ENCODE data around the gene ARHGAP22.

DNA sequence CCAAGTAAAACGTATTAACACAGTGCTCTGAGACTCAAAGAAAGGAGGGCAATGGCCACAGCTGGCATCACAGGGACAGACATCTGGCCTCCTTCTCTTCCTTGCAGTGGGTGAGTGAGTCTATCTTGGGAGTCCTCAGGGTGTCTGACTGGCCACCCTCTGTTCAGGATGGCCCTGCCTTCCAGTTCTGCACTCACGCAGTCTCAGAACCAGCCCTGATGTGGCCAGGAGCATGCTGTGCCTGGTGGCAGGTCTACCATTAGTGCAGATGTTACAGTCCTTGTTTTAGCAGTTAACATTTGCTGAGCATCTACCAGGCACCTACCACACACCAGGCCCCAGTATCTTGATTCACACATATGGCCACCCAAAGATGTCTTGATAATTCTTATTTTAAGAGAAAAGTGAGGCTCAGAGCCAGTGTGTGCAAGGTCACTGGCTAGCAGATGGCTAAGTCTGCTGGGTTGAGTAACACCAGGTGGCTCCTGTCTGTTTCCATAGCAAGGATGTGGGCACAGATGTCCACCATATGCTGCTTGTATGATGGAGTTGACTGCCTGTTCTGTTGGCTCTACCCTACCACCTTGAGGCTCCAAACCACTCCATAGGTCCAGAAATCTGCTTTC lies 23.2 kb upstream of the ARHGAP22 start:
- TF ChIP-seq EZH2 (IDR thresholded peaks at IDR 0.05; ENCODE audit: insufficient read depth, poor library complexity, severe bottlenecking) (no peak), EZH2phosphoT487 (IDR thresholded peaks at IDR 0.05; ENCODE audit: insufficient read depth, low read depth) (no peak)
